PC-9 (cell line): ENCODE data around the gene RHBDD1.

ENCODE experiments used
- EZH2 ChIP-seq: fragments of 200-600 bp; sonication (generic); IDR thresholded peaks from 2 replicates; pipeline ENCODE4 v1.8.0; 2017; ENCODE audit warnings: antibody characterized with exemption, low read depth
- TF ChIP-seq, protein P1 (sequence below): fragments of 200-600 bp; sonication (generic); conservative IDR thresholded peaks from 2 replicates; pipeline ENCODE4 v1.6.1; 2017; ENCODE audit warnings: mixed run types, antibody characterized with exemption, mild to moderate bottlenecking, moderate library complexity

DNA sequence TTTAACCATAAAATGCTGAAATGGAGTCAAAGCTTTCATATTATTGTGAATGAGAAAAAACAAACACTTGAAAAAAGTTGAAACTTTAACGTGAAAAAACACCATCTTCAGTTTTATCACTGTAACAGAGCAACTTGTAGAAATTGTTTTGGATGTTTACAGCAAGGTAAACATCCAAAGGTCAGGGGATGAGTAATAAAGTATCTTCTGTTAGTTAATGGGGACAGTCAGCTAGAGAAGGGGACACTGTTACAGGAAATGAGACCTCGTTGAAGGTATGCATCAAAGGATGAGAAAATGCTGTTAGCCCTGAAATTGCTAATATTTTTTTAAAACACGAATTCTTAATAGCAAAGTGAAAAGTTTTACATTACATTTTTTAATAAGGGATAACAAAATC is 2.9 kb downstream of the RHBDD1 start:
- no peak for TF ChIP-seq EZH2
- TF ChIP-seq, protein P1, sequence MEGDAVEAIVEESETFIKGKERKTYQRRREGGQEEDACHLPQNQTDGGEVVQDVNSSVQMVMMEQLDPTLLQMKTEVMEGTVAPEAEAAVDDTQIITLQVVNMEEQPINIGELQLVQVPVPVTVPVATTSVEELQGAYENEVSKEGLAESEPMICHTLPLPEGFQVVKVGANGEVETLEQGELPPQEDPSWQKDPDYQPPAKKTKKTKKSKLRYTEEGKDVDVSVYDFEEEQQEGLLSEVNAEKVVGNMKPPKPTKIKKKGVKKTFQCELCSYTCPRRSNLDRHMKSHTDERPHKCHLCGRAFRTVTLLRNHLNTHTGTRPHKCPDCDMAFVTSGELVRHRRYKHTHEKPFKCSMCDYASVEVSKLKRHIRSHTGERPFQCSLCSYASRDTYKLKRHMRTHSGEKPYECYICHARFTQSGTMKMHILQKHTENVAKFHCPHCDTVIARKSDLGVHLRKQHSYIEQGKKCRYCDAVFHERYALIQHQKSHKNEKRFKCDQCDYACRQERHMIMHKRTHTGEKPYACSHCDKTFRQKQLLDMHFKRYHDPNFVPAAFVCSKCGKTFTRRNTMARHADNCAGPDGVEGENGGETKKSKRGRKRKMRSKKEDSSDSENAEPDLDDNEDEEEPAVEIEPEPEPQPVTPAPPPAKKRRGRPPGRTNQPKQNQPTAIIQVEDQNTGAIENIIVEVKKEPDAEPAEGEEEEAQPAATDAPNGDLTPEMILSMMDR, result no peak
